ENCODE data around the gene MAPT.
"Not testable (repeated sequence)": the region's sequence is repeated elsewhere in the genome, so short reads cannot be mapped to it uniquely, and the experiment has no call there.

The MAPT gene

GRCh38 chr17:45956746-45957145 lies 62.4 kb downstream of the MAPT start:
- not testable (repeated sequence) for DNase-seq

- no peak for DNase-seq
Measured at GRCh38 chr17:45958307-45958706, 64.0 kb downstream of the MAPT start.

GRCh38 chr17:45958994-45959665 lies 64.8 kb downstream of the MAPT start:
- DNase-seq, result no peak

- no peak for DNase-seq
Measured at GRCh38 chr17:45960311-45960710, 66.0 kb downstream of the MAPT start.

- DNase-seq, result no peak
Measured at GRCh38 chr17:45961206-45961605, 66.9 kb downstream of the MAPT start.

- DNase-seq, result no peak
Measured at GRCh38 chr17:45962221-45962972, 68.0 kb downstream of the MAPT start.

GRCh38 chr17:45963283-45963682 lies 68.9 kb downstream of the MAPT start:
- no peak for DNase-seq

- DNase-seq, result no peak
Measured at GRCh38 chr17:45963889-45964288, 69.5 kb downstream of the MAPT start.

GRCh38 chr17:45964634-45965033 lies 70.3 kb downstream of the MAPT start:
- no peak for DNase-seq

- no peak for DNase-seq
Measured at GRCh38 chr17:45965812-45966211, 71.5 kb downstream of the MAPT start.

- no peak for DNase-seq
Measured at GRCh38 chr17:45966606-45967280, 72.4 kb downstream of the MAPT start.

GRCh38 chr17:45967378-45967777 lies 73.0 kb downstream of the MAPT start:
- no peak for DNase-seq

- no peak for DNase-seq
Measured at GRCh38 chr17:45968732-45969131, 74.4 kb downstream of the MAPT start.

GRCh38 chr17:45969726-45970125 lies 75.4 kb downstream of the MAPT start:
- DNase-seq, result no peak

- DNase-seq, result no peak
Measured at GRCh38 chr17:45970659-45971058, 76.3 kb downstream of the MAPT start.

GRCh38 chr17:45971698-45972141 lies 77.4 kb downstream of the MAPT start:
- no peak for DNase-seq

- DNase-seq, result no peak
Measured at GRCh38 chr17:45972531-45972930, 78.2 kb downstream of the MAPT start.

GRCh38 chr17:45973099-45973780 lies 78.9 kb downstream of the MAPT start:
- no peak for DNase-seq

GRCh38 chr17:45973946-45974859 lies 79.8 kb downstream of the MAPT start:
- no peak for DNase-seq

- no peak for DNase-seq
Measured at GRCh38 chr17:45974916-45975630, 80.7 kb downstream of the MAPT start.

GRCh38 chr17:45975640-45976295 lies 81.4 kb downstream of the MAPT start:
- DNase-seq, result no peak

All from activated CD4-positive, alpha-beta T cell treated with anti-CD3 and anti-CD28 coated beads, Interleukin-2, amount 50 U/mL, for 4 hours (primary cell).